Measurements from ENCODE around the gene BICDL1.

Gene BICDL1

GRCh38 chr12:120116792-120117651 lies 128.0 kb downstream of the BICDL1 start (continued):
- TF ChIP-seq SCRT2 (tag by site-specific recombination; IDR thresholded peaks at IDR 0.05) (no peak), ZNF398 (tag by site-specific recombination; IDR thresholded peaks at IDR 0.05) (0 out of 2 replicates have a peak, but pooled peaks have one; percentile 4), GLIS2 (tag by site-specific recombination; IDR thresholded peaks at IDR 0.05) (peak; percentile 86), ZNF324 (tag by site-specific recombination; IDR thresholded peaks at IDR 0.05) (0 out of 2 replicates have a peak, but pooled peaks have one; percentile 57), BCL11B (tag by site-specific recombination; IDR thresholded peaks at IDR 0.05; ENCODE audit: low read depth) (no peak), ZNF146 (tag by site-specific recombination; IDR thresholded peaks at IDR 0.05) (no peak), HOXA7 (CRISPR knock-in tag; IDR thresholded peaks at IDR 0.05; ENCODE audit: borderline replicate concordance) (no peak), ZNF561 (tag by site-specific recombination; IDR thresholded peaks at IDR 0.05; ENCODE audit: borderline replicate concordance) (0 out of 2 replicates have a peak, but pooled peaks have one; percentile 32), ZNF184 (tag by site-specific recombination; IDR thresholded peaks at IDR 0.05) (no peak), KLF1 (tag by site-specific recombination; IDR thresholded peaks at IDR 0.05) (peak; percentile 70), KLF16 (tag by site-specific recombination; IDR thresholded peaks at IDR 0.05) (peak; percentile 79), ZNF670 (tag by site-specific recombination; IDR thresholded peaks at IDR 0.05; ENCODE audit: low read depth) (no peak), ZNF529 (tag by site-specific recombination; IDR thresholded peaks at IDR 0.05; ENCODE audit: insufficient replicate concordance) (no peak), KLF8 (tag by site-specific recombination; IDR thresholded peaks at IDR 0.05) (peak; percentile 89), ZSCAN5A (tag by site-specific recombination; IDR thresholded peaks at IDR 0.05) (0 out of 2 replicates have a peak, but pooled peaks have one; percentile 39), ZSCAN30 (tag by site-specific recombination; IDR thresholded peaks at IDR 0.05) (no peak; the same call in 1 of the 2 replicates), ZNF548 (tag by site-specific recombination; IDR thresholded peaks at IDR 0.05) (no peak), ZNF302 (tag by site-specific recombination; IDR thresholded peaks at IDR 0.05; ENCODE audit: low read depth) (no peak), ZNF10 (tag by site-specific recombination; IDR thresholded peaks at IDR 0.05) (no peak), ZNF223 (tag by site-specific recombination; IDR thresholded peaks at IDR 0.05) (no peak), ZNF366 (tag by site-specific recombination; conservative IDR thresholded peaks at IDR 0.05) (peak; percentile 70; the same call in 1 of the 2 replicates), GLIS1 (tag by site-specific recombination; IDR thresholded peaks at IDR 0.05) (peak; percentile 18; the same call in 1 of the 2 replicates), SP7 (tag by site-specific recombination; IDR thresholded peaks at IDR 0.05) (peak; percentile 70; the same call in 1 of the 2 replicates), ZNF76 (tag by site-specific recombination; IDR thresholded peaks at IDR 0.05; ENCODE audit: borderline replicate concordance, low read depth) (peak; percentile 53; the same call in 1 of the 2 replicates), ZNF501 (tag by site-specific recombination; IDR thresholded peaks at IDR 0.05) (0 out of 2 replicates have a peak, but pooled peaks have one; percentile 43)
- TF ChIP-seq, protein P1, sequence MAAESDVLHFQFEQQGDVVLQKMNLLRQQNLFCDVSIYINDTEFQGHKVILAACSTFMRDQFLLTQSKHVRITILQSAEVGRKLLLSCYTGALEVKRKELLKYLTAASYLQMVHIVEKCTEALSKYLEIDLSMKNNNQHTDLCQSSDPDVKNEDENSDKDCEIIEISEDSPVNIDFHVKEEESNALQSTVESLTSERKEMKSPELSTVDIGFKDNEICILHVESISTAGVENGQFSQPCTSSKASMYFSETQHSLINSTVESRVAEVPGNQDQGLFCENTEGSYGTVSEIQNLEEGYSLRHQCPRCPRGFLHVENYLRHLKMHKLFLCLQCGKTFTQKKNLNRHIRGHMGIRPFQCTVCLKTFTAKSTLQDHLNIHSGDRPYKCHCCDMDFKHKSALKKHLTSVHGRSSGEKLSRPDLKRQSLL (tag by site-specific recombination; IDR thresholded peaks at IDR 0.05), result no peak
- TF ChIP-seq, protein P2, sequence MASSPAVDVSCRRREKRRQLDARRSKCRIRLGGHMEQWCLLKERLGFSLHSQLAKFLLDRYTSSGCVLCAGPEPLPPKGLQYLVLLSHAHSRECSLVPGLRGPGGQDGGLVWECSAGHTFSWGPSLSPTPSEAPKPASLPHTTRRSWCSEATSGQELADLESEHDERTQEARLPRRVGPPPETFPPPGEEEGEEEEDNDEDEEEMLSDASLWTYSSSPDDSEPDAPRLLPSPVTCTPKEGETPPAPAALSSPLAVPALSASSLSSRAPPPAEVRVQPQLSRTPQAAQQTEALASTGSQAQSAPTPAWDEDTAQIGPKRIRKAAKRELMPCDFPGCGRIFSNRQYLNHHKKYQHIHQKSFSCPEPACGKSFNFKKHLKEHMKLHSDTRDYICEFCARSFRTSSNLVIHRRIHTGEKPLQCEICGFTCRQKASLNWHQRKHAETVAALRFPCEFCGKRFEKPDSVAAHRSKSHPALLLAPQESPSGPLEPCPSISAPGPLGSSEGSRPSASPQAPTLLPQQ (tag by site-specific recombination; IDR thresholded peaks at IDR 0.05), result peak; percentile 85
- TF ChIP-seq, protein P3, sequence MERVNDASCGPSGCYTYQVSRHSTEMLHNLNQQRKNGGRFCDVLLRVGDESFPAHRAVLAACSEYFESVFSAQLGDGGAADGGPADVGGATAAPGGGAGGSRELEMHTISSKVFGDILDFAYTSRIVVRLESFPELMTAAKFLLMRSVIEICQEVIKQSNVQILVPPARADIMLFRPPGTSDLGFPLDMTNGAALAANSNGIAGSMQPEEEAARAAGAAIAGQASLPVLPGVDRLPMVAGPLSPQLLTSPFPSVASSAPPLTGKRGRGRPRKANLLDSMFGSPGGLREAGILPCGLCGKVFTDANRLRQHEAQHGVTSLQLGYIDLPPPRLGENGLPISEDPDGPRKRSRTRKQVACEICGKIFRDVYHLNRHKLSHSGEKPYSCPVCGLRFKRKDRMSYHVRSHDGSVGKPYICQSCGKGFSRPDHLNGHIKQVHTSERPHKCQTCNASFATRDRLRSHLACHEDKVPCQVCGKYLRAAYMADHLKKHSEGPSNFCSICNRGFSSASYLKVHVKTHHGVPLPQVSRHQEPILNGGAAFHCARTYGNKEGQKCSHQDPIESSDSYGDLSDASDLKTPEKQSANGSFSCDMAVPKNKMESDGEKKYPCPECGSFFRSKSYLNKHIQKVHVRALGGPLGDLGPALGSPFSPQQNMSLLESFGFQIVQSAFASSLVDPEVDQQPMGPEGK (tag by site-specific recombination; IDR thresholded peaks at IDR 0.05), result peak; percentile 63; the same call in 1 of the 2 replicates
- TF ChIP-seq, protein P4, sequence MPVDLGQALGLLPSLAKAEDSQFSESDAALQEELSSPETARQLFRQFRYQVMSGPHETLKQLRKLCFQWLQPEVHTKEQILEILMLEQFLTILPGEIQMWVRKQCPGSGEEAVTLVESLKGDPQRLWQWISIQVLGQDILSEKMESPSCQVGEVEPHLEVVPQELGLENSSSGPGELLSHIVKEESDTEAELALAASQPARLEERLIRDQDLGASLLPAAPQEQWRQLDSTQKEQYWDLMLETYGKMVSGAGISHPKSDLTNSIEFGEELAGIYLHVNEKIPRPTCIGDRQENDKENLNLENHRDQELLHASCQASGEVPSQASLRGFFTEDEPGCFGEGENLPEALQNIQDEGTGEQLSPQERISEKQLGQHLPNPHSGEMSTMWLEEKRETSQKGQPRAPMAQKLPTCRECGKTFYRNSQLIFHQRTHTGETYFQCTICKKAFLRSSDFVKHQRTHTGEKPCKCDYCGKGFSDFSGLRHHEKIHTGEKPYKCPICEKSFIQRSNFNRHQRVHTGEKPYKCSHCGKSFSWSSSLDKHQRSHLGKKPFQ (tag by site-specific recombination; IDR thresholded peaks at IDR 0.05), result no peak
